Measurements from ENCODE around the gene LGALS9B. TPM values are rescaled to one million over a fixed set of nuclear protein-coding genes. Genes with fewer than 3 reads are reported as not detected.
"Not testable (repeated sequence)": the region's sequence is repeated elsewhere in the genome, so short reads cannot be mapped to it uniquely, and the experiment has no call there.

LGALS9B gene
- total RNA-seq, 1 donor from 2014 or later = 1.2 TPM

GRCh38 chr17:20401306-20402022 is 65.9 kb downstream of the LGALS9B start:
- not testable (repeated sequence) for DNase-seq

GRCh38 chr17:20400559-20401305 is 66.6 kb downstream of the LGALS9B start:
- DNase-seq = not testable (repeated sequence)

Small RNAs within 50 kb of the gene (small RNA-seq; reads per million reads assigned to genes)
- not detected for gene YWHAEP3 (ENCODE audit: low replicate concordance)

Other genes with a start within 250 kb of the LGALS9B start
- gene CDRT15L2, start 112.2 kb upstream of the LGALS9B start, total RNA-seq = not detected

All from skin of body (tissue), 3 donors.